ENCODE results near the gene SMAGP.
"Not testable (repeated sequence)": the region's sequence is repeated elsewhere in the genome, so short reads cannot be mapped to it uniquely, and the experiment has no call there.

- TF ChIP-seq CTCF, POLR2A (IDR thresholded peaks at IDR 0.05): not testable (repeated sequence)
Measured at GRCh38 chr12:51227112-51227511, 43.1 kb downstream of the SMAGP start.
